Skeletal muscle satellite cell (primary cell): ENCODE data around the gene KCNH6.

ENCODE experiments used
- H3K27me3 ChIP-seq: 2 replicates; pipeline ENCODE4 v1.7.0; 2013; ENCODE audit warnings: low read length; ENCODE audit not compliant: control insufficient read depth, insufficient read depth
- H3K36me3 ChIP-seq: 2 replicates; pipeline ENCODE4 v1.7.0; 2013; ENCODE audit warnings: mild to moderate bottlenecking, control low read depth, low read length; ENCODE audit not compliant: insufficient read depth
- H3K4me1 ChIP-seq: 2 replicates; pipeline ENCODE4 v1.7.0; 2013; ENCODE audit warnings: low read length; ENCODE audit not compliant: control insufficient read depth, insufficient read depth
- H3K4me2 ChIP-seq: 2 replicates; pipeline ENCODE4 v1.7.0; 2013; ENCODE audit warnings: mild to moderate bottlenecking, low read length
- H3K4me3 ChIP-seq: 2 replicates; pipeline ENCODE4 v1.7.0; 2013; ENCODE audit warnings: low read length
- H3K9ac ChIP-seq: 2 replicates; pipeline ENCODE4 v1.7.0; 2013; ENCODE audit warnings: mild to moderate bottlenecking, low read depth, low read length, moderate library complexity
- H3K9me3 ChIP-seq: replicated peaks from 2 replicates; pipeline ENCODE4 v1.7.0; 2013; ENCODE audit warnings: mild to moderate bottlenecking, control low read depth, low read length

The KCNH6 gene

GRCh38 chr17:63542218-63542545, 19.0 kb downstream of the KCNH6 start:
- Histone ChIP-seq H3K4me1 (peaks cover 3% of the 10 kb centered on the region), H3K4me2 (no peak overlapping the region), H3K36me3 (no peaks in the 10 kb centered on the region), H3K9me3 (no peaks in the 10 kb centered on the region), H3K27me3 (peaks cover 38% of the 10 kb centered on the region), H3K9ac (no peak overlapping the region), H3K4me3 (no peak overlapping the region)

- H3K27me3 ChIP-seq = peaks cover 29% of the 10 kb centered on the region
- peaks cover 3% of the 10 kb centered on the region for H3K4me1 ChIP-seq
- H3K9me3 ChIP-seq = no peaks in the 10 kb centered on the region
- no peak overlapping the region for H3K4me2 ChIP-seq
- H3K9ac ChIP-seq = no peak overlapping the region
- no peak overlapping the region for H3K4me3 ChIP-seq
- no peaks in the 10 kb centered on the region for H3K36me3 ChIP-seq
These were observed 20.0 kb downstream of the KCNH6 start for GRCh38 chr17:63542942-63543821.

GRCh38 chr17:63543822-63544420, 20.8 kb downstream of the KCNH6 start:
- Histone ChIP-seq H3K9me3 (no peaks in the 10 kb centered on the region), H3K4me3 (no peak overlapping the region), H3K4me2 (no peak overlapping the region), H3K27me3 (peaks cover 22% of the 10 kb centered on the region), H3K36me3 (no peaks in the 10 kb centered on the region), H3K9ac (no peak overlapping the region), H3K4me1 (no peaks in the 10 kb centered on the region)

- Histone ChIP-seq H3K4me2 (no peak overlapping the region), H3K27me3 (peaks cover 14% of the 10 kb centered on the region), H3K9me3 (no peaks in the 10 kb centered on the region), H3K9ac (no peak overlapping the region), H3K4me3 (no peak overlapping the region), H3K4me1 (peaks cover 5% of the 10 kb centered on the region), H3K36me3 (no peaks in the 10 kb centered on the region)
These were observed 21.5 kb downstream of the KCNH6 start for GRCh38 chr17:63544467-63545301.

GRCh38 chr17:63546308-63547082, 23.3 kb downstream of the KCNH6 start:
- no peaks in the 10 kb centered on the region for H3K9me3 ChIP-seq
- no peak overlapping the region for H3K4me3 ChIP-seq
- H3K9ac ChIP-seq = no peak overlapping the region
- peaks cover 3% of the 10 kb centered on the region for H3K27me3 ChIP-seq
- no peak overlapping the region for H3K4me2 ChIP-seq
- H3K4me1 ChIP-seq = peaks cover 7% of the 10 kb centered on the region
- H3K36me3 ChIP-seq = no peaks in the 10 kb centered on the region

GRCh38 chr17:63547083-63547523, 23.9 kb downstream of the KCNH6 start:
- Histone ChIP-seq H3K27me3 (peaks cover 3% of the 10 kb centered on the region), H3K36me3 (no peaks in the 10 kb centered on the region), H3K9ac (no peak overlapping the region), H3K9me3 (no peaks in the 10 kb centered on the region), H3K4me2 (no peak overlapping the region), H3K4me1 (peaks cover 10% of the 10 kb centered on the region), H3K4me3 (no peak overlapping the region)

GRCh38 chr17:63549289-63549945, 26.3 kb downstream of the KCNH6 start:
- H3K9me3 ChIP-seq = no peaks in the 10 kb centered on the region
- H3K4me3 ChIP-seq = peak overlapping the region; percentile 84
- H3K4me2 ChIP-seq = peak overlapping the region; percentile 99
- peak overlapping the region; percentile 83 for H3K9ac ChIP-seq
- H3K36me3 ChIP-seq = peaks cover 4% of the 10 kb centered on the region
- no peaks in the 10 kb centered on the region for H3K27me3 ChIP-seq
- peaks cover 18% of the 10 kb centered on the region for H3K4me1 ChIP-seq

GRCh38 chr17:63549946-63550816, 27.0 kb downstream of the KCNH6 start, which contains the start of gene DCAF7:
DCAF7 (plus strand) TSS chr17:63550477; CDS start chr17:63550678, 201 bp downstream.
- peak within 1 kb of the TSS; percentile 99 for H3K4me2 ChIP-seq
- peaks cover 4% of the 10 kb centered on the region for H3K36me3 ChIP-seq
- H3K4me1 ChIP-seq = peaks cover 18% of the 10 kb centered on the region
- H3K9me3 ChIP-seq = no peaks in the 10 kb centered on the region
- H3K27me3 ChIP-seq = no peaks in the 10 kb centered on the region
- H3K4me3 ChIP-seq = peak within 1 kb of the TSS; percentile 91
- H3K9ac ChIP-seq = peak within 1 kb of the TSS; percentile 98

- peaks cover 4% of the 10 kb centered on the region for H3K36me3 ChIP-seq
- H3K9me3 ChIP-seq = no peaks in the 10 kb centered on the region
- peak overlapping the region; percentile 98 for H3K9ac ChIP-seq
- H3K27me3 ChIP-seq = no peaks in the 10 kb centered on the region
- peak overlapping the region; percentile 95 for H3K4me2 ChIP-seq
- peaks cover 18% of the 10 kb centered on the region for H3K4me1 ChIP-seq
- peak overlapping the region; percentile 91 for H3K4me3 ChIP-seq
These were observed 27.9 kb downstream of the KCNH6 start for GRCh38 chr17:63550817-63551639.
